ENCODE measurements around the gene MAS1. TPM values are rescaled to one million over a fixed set of nuclear protein-coding genes. Genes with fewer than 3 reads are reported as not detected.
A peak's percentile ranks its signal among the peaks of the same experiment; 100 is the strongest.

Gene MAS1
- total RNA-seq, 4 donors from 2014 or later: not detected

- peak overlapping the region in 1 of 4 donors; percentile 17 for H3K27ac ChIP-seq
- H3K27me3 ChIP-seq: no peaks in the 10 kb centered on the region
- DNase-seq (ENCODE audit: low spot score in 2 of 2): no peak
- no peaks in the 10 kb centered on the region for H3K36me3 ChIP-seq
- TF ChIP-seq POLR2A (IDR thresholded peaks at IDR 0.05) (no peak), EP300 (IDR thresholded peaks at IDR 0.05) (peak in 1 of 2 donors; percentile 13)
- TF ChIP-seq, protein P1, sequence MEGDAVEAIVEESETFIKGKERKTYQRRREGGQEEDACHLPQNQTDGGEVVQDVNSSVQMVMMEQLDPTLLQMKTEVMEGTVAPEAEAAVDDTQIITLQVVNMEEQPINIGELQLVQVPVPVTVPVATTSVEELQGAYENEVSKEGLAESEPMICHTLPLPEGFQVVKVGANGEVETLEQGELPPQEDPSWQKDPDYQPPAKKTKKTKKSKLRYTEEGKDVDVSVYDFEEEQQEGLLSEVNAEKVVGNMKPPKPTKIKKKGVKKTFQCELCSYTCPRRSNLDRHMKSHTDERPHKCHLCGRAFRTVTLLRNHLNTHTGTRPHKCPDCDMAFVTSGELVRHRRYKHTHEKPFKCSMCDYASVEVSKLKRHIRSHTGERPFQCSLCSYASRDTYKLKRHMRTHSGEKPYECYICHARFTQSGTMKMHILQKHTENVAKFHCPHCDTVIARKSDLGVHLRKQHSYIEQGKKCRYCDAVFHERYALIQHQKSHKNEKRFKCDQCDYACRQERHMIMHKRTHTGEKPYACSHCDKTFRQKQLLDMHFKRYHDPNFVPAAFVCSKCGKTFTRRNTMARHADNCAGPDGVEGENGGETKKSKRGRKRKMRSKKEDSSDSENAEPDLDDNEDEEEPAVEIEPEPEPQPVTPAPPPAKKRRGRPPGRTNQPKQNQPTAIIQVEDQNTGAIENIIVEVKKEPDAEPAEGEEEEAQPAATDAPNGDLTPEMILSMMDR (IDR thresholded peaks at IDR 0.05): no peak
- H3K9me3 ChIP-seq: peaks cover 0 to 14% (median 0%) of the 10 kb centered on the region in 4 donors
- H3K4me1 ChIP-seq: no peaks in the 10 kb centered on the region
- no peak overlapping the region for H3K4me3 ChIP-seq
Measured at GRCh38 chr6:159853754-159854153, 37.0 kb upstream of the MAS1 start.

GRCh38 chr6:159854959-159855358 lies 35.8 kb upstream of the MAS1 start:
- Histone ChIP-seq H3K36me3 (no peaks in the 10 kb centered on the region), H3K4me1 (no peaks in the 10 kb centered on the region), H3K9me3 (peaks cover 0 to 13% (median 0%) of the 10 kb centered on the region in 4 donors), H3K27me3 (no peaks in the 10 kb centered on the region), H3K4me3 (no peak overlapping the region), H3K27ac (no peak overlapping the region)
- TF ChIP-seq, protein P1 (IDR thresholded peaks at IDR 0.05): no peak
- TF ChIP-seq EP300 (IDR thresholded peaks at IDR 0.05) (no peak), POLR2A (IDR thresholded peaks at IDR 0.05) (no peak)
- 83 to 84% methylated on average over 3 of the region's 3 CpGs for WGBS, 2 donors
- no peak for DNase-seq (ENCODE audit: low spot score in 2 of 2)

GRCh38 chr6:159858259-159858658 lies 32.5 kb upstream of the MAS1 start:
- Histone ChIP-seq H3K27ac (no peak overlapping the region), H3K36me3 (no peaks in the 10 kb centered on the region), H3K4me3 (no peak overlapping the region), H3K9me3 (peaks cover 0 to 13% (median 0%) of the 10 kb centered on the region in 4 donors), H3K27me3 (no peaks in the 10 kb centered on the region), H3K4me1 (no peaks in the 10 kb centered on the region)
- WGBS, 2 donors: 88 to 89% methylated on average over 1 of the region's 1 CpG
- DNase-seq (ENCODE audit: low spot score in 2 of 2): no peak
- TF ChIP-seq, protein P1 (IDR thresholded peaks at IDR 0.05): no peak
- TF ChIP-seq EP300 (IDR thresholded peaks at IDR 0.05) (no peak), POLR2A (IDR thresholded peaks at IDR 0.05) (no peak)

DNA sequence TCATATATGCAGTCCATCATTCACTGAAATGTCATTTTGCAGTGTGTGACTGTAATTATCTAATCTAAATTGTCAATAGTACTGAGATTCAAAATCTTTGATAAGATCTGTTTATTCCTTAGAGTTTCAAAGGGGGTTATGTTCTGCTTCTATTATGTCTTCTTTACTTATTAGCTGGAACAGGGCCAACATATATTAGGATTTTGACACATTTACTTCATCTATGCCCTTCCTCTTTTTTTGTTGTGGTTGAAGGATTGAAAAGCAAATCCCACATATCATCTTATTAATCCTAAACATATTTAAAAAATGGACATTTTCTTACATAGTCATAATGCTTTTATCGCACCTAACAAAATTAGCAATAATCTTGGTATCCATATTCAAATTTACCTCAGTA lies 30.3 kb upstream of the MAS1 start:
- Histone ChIP-seq H3K4me1 (no peaks in the 10 kb centered on the region), H3K4me3 (no peak overlapping the region), H3K27ac (no peak overlapping the region), H3K9me3 (peaks cover 0 to 13% (median 0%) of the 10 kb centered on the region in 4 donors), H3K36me3 (no peaks in the 10 kb centered on the region), H3K27me3 (no peaks in the 10 kb centered on the region)
- TF ChIP-seq, protein P1 (IDR thresholded peaks at IDR 0.05): no peak
- TF ChIP-seq POLR2A (IDR thresholded peaks at IDR 0.05) (no peak), EP300 (IDR thresholded peaks at IDR 0.05) (no peak)
- 87 to 100% methylated on average over 1 of the region's 1 CpG for WGBS, 2 donors
- DNase-seq (ENCODE audit: low spot score in 2 of 2): no peak

DNA sequence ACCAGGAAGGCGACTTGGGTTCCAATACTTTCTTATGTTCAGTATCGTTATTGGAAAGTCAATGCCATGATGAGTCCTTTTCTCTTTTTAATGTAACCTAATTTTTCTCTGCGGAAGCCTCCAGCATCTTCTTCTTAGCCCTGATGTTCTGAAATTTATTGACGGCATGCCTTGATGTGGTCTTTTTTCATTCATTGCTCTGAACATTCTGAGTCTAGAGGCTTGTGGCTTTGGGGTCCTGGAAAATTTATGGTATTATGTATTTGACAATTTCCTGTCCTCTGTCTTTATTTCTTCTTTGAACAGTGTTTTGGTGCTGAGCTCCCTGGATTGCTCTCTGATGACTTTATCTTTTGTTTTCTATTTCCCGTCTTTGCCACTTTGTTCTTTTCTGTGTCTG lies 28.7 kb upstream of the MAS1 start:
- Histone ChIP-seq H3K36me3 (no peaks in the 10 kb centered on the region), H3K9me3 (peaks cover 0 to 12% (median 0%) of the 10 kb centered on the region in 4 donors), H3K4me3 (no peak overlapping the region), H3K27me3 (no peaks in the 10 kb centered on the region), H3K27ac (no peak overlapping the region), H3K4me1 (no peaks in the 10 kb centered on the region)
- no peak for DNase-seq (ENCODE audit: low spot score in 2 of 2)
- TF ChIP-seq, protein P1 (IDR thresholded peaks at IDR 0.05): no peak
- TF ChIP-seq POLR2A (IDR thresholded peaks at IDR 0.05): no peak
- TF ChIP-seq EP300 (IDR thresholded peaks at IDR 0.05): no peak
- WGBS, 2 donors: 76 to 77% methylated on average over 5 of the region's 5 CpGs

Data from tibial nerve (tissue), 4 donors.